Measurements from ENCODE around the gene ASTN2.

The ASTN2 gene

GRCh38 chr9:117043159-117043558, 371.7 kb downstream of the ASTN2 start:
- DNase-seq (ENCODE audit: extremely low read depth, low read depth), result no peak
- TF ChIP-seq CTCF (IDR thresholded peaks at IDR 0.05; ENCODE audit: low read depth, low read length, missing control alignments), result no peak
- no peak overlapping the region for H3K4me3 ChIP-seq (replicated peaks; ENCODE audit: low read depth, low read length)

DNA sequence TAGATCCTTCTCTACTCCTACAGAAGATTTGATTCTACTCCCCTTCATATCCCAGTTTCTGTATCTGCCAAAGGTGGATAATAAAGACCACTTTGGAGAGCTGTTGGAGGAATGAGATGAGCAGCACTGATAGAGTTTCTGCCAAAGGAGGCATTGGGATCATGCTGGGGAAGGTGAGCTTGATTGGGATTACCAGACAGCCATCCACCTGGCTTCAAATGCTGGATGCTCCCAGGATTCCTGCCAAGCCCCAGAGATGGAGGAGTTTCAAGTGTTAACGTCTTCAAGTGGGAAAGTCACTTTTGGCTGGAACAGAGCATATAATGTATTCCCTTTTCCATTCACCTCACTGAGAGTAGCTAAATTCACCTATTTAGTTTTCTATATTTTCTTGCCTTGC, 379.3 kb downstream of the ASTN2 start:
- no peak for TF ChIP-seq CTCF (IDR thresholded peaks at IDR 0.05; ENCODE audit: low read depth, low read length, missing control alignments)
- H3K4me3 ChIP-seq (replicated peaks; ENCODE audit: low read depth, low read length), result no peak overlapping the region
- DNase-seq (ENCODE audit: extremely low read depth, low read depth), result no peak

DNA sequence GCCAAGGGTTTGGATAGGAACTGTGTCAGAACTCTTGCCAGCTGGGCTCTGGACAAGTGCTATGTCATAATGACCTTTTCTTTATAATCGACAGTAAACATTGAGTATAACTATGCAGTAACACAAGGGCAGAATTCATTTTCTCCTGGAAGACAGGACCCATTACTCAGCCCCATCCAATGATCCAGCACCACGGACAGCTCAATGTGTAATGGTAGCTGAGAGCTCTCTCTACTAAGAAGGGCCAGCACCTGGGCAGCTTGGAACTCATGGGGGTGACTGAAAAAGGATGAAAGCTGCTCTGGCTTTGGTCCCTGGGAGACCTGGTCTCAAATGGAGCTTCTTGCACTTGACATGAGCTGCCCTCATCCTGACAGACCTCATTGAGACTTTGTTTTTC, 380.0 kb downstream of the ASTN2 start:
- no peak for TF ChIP-seq CTCF (IDR thresholded peaks at IDR 0.05; ENCODE audit: low read depth, low read length, missing control alignments)
- DNase-seq (ENCODE audit: extremely low read depth, low read depth), result peak; percentile 6
- no peak overlapping the region for H3K4me3 ChIP-seq (replicated peaks; ENCODE audit: low read depth, low read length)

GRCh38 chr9:117030254-117030768, 384.5 kb downstream of the ASTN2 start:
- no peak for TF ChIP-seq CTCF (IDR thresholded peaks at IDR 0.05; ENCODE audit: low read depth, low read length, missing control alignments)
- DNase-seq (ENCODE audit: extremely low read depth, low read depth), result no peak
- H3K4me3 ChIP-seq (replicated peaks; ENCODE audit: low read depth, low read length), result no peak overlapping the region

- no peak overlapping the region for H3K4me3 ChIP-seq (replicated peaks; ENCODE audit: low read depth, low read length)
- no peak for DNase-seq (ENCODE audit: extremely low read depth, low read depth)
- no peak for TF ChIP-seq CTCF (IDR thresholded peaks at IDR 0.05; ENCODE audit: low read depth, low read length, missing control alignments)
These were observed 385.5 kb downstream of the ASTN2 start for GRCh38 chr9:117029341-117029740.

DNA sequence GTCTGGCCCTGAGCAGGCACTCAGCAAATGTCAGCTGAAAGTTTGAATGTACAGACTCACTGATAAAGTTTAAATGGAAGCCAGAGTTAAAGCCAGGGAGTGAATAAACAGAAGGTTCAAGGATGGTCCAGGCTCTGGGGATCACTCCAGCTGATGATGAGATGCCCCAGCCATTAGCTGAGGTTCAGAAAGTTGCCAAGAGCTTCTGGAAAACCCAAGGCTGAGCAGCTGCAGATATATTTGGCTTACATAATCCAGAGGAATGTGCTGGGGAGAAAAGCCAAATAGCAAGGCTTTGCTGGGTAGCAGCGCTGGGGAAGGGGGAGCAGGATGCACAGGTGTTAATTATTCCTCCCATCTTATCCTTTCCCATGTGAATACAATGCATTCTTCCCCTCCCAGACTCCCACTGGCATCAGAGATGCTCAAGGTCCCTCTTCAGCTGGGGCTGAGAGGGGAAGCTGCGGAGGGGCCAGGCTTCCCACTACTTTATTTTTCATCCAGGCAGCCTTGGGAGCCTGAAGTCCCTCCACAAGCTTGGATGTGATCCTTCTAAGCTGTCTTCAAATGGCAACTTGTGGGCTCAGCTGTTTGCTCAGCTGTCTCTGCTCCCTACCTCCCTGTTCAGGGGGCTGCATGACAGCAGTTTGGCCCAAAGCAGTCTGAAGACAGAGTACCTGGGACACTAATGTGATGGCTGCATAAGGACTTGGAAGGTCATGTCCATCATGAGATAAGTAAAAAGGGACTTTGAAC, 386.6 kb downstream of the ASTN2 start:
- no peak for TF ChIP-seq CTCF (IDR thresholded peaks at IDR 0.05; ENCODE audit: low read depth, low read length, missing control alignments)
- no peak for DNase-seq (ENCODE audit: extremely low read depth, low read depth)
- H3K4me3 ChIP-seq (replicated peaks; ENCODE audit: low read depth, low read length), result no peak overlapping the region

All from HFF-Myc (cell line).